ENCODE results near the gene E2F4.
A peak's percentile ranks its signal among the peaks of the same experiment; 100 is the strongest.

Gene E2F4

GRCh38 chr16:67237396-67238277 lies 45.7 kb downstream of the E2F4 start:
- DNase-seq: no peak

- DNase-seq: no peak
Observed at GRCh38 chr16:67238278-67238575, 46.3 kb downstream of the E2F4 start.

GRCh38 chr16:67238806-67239470 lies 47.0 kb downstream of the E2F4 start:
- DNase-seq: no peak

- DNase-seq: no peak
Observed at GRCh38 chr16:67240506-67240905, 48.6 kb downstream of the E2F4 start.

- DNase-seq: no peak
Observed at GRCh38 chr16:67241008-67241900, 49.3 kb downstream of the E2F4 start.

GRCh38 chr16:67242138-67242730 lies 50.3 kb downstream of the E2F4 start:
- no peak for DNase-seq

DNA sequence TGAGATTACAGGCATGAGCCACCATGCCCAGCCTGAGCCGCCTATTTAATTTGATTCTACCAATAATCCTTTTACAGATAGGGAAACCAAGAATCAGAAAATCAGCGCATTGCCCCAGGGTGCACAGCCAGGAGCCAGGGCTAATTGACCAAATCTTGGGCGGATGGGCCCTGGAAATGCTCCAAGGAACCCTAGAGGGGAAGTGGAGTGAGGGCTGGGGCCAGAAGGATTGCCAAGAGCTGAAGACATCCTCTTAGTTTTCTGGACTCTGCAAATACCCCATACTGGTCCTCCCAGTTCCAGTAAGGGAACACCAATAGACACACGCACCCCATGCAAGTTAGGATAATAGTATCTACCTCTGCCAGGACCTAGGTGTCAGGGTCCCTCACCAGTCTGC lies 51.5 kb downstream of the E2F4 start:
- no peak for DNase-seq

DNA sequence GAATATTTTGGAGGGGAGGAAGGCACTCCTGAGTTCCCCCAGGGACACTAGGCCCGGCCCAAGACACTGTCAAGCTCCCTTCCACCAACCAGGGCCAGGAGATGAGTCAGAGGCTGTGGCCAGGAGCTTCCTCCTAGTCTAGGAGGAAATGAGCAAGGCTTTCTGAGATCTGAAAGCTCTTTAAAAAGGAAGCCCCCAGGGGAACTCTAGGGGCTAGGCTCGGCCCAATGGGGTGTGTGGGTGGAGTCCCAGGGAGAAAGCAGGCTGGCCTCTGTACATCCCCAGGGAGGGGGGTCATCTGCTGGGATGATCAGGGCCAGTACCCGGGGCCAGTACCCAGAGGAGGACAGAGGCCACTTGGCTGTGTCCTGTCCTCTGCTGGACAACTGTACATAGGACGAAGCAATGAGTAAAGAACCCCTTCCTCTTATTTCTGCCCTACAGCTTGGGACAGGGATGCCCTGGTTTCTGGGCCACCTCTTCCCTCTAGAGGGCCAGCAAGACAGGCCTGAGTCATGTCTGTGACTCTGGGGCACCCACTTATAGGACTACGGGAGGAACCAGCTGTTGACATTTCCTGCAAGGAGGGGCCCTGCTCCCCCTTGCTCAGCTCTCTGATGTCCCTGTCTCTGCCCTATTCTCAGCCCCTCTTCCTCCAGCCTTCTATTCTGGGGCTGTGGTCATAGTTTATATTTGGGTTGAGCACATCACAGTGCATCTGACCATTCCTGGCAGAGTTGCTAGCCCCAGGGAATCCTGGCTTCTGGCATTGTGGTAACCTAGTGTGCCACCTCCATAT lies 52.6 kb downstream of the E2F4 start:
- peak; percentile 78 for DNase-seq

- no peak for DNase-seq
Observed at GRCh38 chr16:67245186-67245585, 53.2 kb downstream of the E2F4 start.

GRCh38 chr16:67245674-67246080 lies 53.7 kb downstream of the E2F4 start:
- DNase-seq: no peak

- peak; percentile 31 for DNase-seq
Observed at GRCh38 chr16:67246081-67246755, 54.3 kb downstream of the E2F4 start.

GRCh38 chr16:67246756-67247191 lies 54.8 kb downstream of the E2F4 start:
- no peak for DNase-seq

- DNase-seq: peak; percentile 97
Observed at GRCh38 chr16:67247192-67248072, 55.5 kb downstream of the E2F4 start, which contains the start of gene FHOD1. Gene FHOD1, minus strand, starts transcription at chr16:67247481. Its CDS starts 71 bp downstream, at chr16:67247410.

- DNase-seq: no peak
Observed at GRCh38 chr16:67248073-67248400, 56.1 kb downstream of the E2F4 start.

Measured in activated gamma-delta T cell treated with Interleukin-2 at 50 U/mL for 16 hours (primary cell).